Measurements from ENCODE around the gene KLC1. TPM values are rescaled to one million over a fixed set of nuclear protein-coding genes. Genes with fewer than 3 reads are reported as not detected.

Gene KLC1
- total RNA-seq, 1 experiment from 2014 or later = 163 TPM

DNA sequence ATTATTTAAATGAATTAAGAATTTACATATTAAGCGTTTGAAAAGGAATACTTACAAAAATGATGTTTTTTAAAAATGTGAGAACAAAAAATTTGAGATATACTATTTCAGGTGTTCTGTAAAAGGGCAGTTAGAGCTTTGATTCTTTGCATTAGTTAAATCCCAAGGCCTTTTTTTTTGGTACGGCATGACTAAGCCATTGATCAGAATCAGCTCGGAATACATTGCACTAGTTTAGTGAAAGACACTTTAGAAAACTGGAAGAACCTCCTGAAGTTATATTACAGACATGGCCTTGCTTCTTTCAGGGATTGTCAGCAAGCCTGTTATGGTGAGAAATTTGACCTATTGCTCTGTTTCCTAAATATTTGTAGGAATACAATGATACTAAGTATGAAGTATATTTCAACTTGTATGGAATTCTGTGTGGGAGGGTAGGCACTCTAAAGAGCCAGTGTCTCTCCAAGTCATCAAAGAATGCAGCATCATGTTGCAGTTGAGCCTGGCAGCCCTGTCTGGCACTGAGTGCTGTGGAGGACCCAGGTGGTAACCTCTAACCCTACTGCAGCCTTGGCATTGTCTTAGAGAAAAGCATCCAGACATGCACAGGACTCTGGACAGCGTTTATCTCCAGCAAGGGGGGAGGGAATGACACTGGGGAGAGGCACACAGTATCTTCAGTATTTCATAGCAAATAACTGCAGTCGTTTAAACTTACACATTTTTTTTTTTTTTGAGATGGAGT is 1.5 kb downstream of the KLC1 start:
- H3K9me3 ChIP-seq (ENCODE audit: low read depth, low read length, poor library complexity, severe bottlenecking) = no peaks in the 10 kb centered on the region
- TF ChIP-seq EZH2 (IDR thresholded peaks at IDR 0.05; ENCODE audit: borderline replicate concordance, low read depth, low read length, poor library complexity, severe bottlenecking) = no peak
- TF ChIP-seq, protein P1, sequence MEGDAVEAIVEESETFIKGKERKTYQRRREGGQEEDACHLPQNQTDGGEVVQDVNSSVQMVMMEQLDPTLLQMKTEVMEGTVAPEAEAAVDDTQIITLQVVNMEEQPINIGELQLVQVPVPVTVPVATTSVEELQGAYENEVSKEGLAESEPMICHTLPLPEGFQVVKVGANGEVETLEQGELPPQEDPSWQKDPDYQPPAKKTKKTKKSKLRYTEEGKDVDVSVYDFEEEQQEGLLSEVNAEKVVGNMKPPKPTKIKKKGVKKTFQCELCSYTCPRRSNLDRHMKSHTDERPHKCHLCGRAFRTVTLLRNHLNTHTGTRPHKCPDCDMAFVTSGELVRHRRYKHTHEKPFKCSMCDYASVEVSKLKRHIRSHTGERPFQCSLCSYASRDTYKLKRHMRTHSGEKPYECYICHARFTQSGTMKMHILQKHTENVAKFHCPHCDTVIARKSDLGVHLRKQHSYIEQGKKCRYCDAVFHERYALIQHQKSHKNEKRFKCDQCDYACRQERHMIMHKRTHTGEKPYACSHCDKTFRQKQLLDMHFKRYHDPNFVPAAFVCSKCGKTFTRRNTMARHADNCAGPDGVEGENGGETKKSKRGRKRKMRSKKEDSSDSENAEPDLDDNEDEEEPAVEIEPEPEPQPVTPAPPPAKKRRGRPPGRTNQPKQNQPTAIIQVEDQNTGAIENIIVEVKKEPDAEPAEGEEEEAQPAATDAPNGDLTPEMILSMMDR (conservative IDR thresholded peaks at IDR 0.05; ENCODE audit: low read depth, low read length) = no peak
- peak overlapping the region; percentile 99 for H3K4me3 ChIP-seq (ENCODE audit: low read depth, low read length, poor library complexity, severe bottlenecking)
- peaks cover 14% of the 10 kb centered on the region for H3K4me1 ChIP-seq (ENCODE audit: insufficient read depth, low read length, poor library complexity, severe bottlenecking)
- no peak for DNase-seq (ENCODE audit: low spot score)
- intact Hi-C loops (cut with micrococcal nuclease; ENCODE audit: unreplicated experiment) = no loop called here
- H3K36me3 ChIP-seq (ENCODE audit: insufficient read depth, low read length, poor library complexity, severe bottlenecking) = no peaks in the 10 kb centered on the region
- peak overlapping the region; percentile 92 for H3K27ac ChIP-seq (ENCODE audit: low read depth, low read length, poor library complexity, severe bottlenecking)
- TSS peak; percentile 77 for BruUV-seq (replicated peaks)
- POLR2A ChIA-PET (ENCODE audit: low non-redundant PET) = no interaction called here
- H3K27me3 ChIP-seq (replicated peaks; ENCODE audit: insufficient read depth, low read depth, low read length, poor library complexity) = no peaks in the 10 kb centered on the region
- CTCF ChIA-PET = no interaction called here

DNA sequence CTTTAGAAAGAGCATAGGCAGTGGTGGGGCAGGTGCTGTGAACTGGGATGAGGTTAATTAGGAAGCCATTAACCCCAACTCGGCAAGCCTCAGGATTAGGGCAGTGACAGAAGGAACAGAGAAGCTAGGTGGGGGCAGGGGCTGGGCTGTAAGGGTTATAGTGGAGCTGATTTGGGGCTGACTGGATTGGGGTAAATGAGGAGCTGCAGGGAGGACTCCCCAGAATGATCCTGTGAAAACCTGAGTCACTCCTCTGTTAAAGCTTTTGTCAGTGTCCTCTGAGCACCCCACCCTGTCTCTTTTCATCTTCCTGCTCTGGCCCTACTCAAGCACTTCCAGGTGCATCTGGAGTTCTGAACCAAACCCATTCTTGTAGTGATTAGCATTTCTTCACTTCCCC is 4.4 kb downstream of the KLC1 start:
- no TSS peak for BruUV-seq (replicated peaks)
- no peak for TF ChIP-seq EZH2 (IDR thresholded peaks at IDR 0.05; ENCODE audit: borderline replicate concordance, low read depth, low read length, poor library complexity, severe bottlenecking)
- TF ChIP-seq, protein P1 (conservative IDR thresholded peaks at IDR 0.05; ENCODE audit: low read depth, low read length) = no peak
- intact Hi-C loops (cut with micrococcal nuclease; ENCODE audit: unreplicated experiment) = no loop called here
- ChIA-PET POLR2A (ENCODE audit: low non-redundant PET) (no interaction called here), CTCF (interaction anchor here (0.5 kb wide), 1 partner anchor 608 kb away, joined by 3 read pairs; no protein-coding TSS in a partner anchor)
- H3K27me3 ChIP-seq (replicated peaks; ENCODE audit: insufficient read depth, low read depth, low read length, poor library complexity) = no peaks in the 10 kb centered on the region
- no peak overlapping the region for H3K27ac ChIP-seq (ENCODE audit: low read depth, low read length, poor library complexity, severe bottlenecking)
- no peaks in the 10 kb centered on the region for H3K9me3 ChIP-seq (ENCODE audit: low read depth, low read length, poor library complexity, severe bottlenecking)
- peaks cover 7% of the 10 kb centered on the region for H3K4me1 ChIP-seq (ENCODE audit: insufficient read depth, low read length, poor library complexity, severe bottlenecking)
- H3K36me3 ChIP-seq (ENCODE audit: insufficient read depth, low read length, poor library complexity, severe bottlenecking) = peaks cover 4% of the 10 kb centered on the region
- H3K4me3 ChIP-seq (ENCODE audit: low read depth, low read length, poor library complexity, severe bottlenecking) = no peak overlapping the region
- DNase-seq (ENCODE audit: low spot score) = no peak

DNA sequence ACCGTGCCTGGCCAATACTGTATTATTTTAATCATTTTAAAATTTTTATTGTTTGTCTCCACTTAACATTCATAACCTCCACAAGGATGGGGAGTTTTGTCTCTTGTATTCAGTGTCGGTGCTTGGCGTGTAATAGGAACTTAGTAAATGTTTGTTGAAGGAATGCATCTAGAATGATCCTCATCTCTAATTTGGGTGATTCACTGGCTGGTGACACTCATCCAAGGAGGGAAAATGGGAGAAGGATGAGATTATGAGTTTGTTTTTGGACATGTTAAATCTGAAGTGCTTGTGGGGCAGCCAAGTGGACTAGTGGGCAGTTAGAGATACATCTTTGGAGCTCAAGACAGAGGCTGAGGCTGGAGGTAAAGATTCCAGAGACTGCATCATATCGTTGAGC is 5.1 kb downstream of the KLC1 start:
- Histone ChIP-seq H3K27ac (ENCODE audit: low read depth, low read length, poor library complexity, severe bottlenecking) (no peak overlapping the region), H3K9me3 (ENCODE audit: low read depth, low read length, poor library complexity, severe bottlenecking) (no peaks in the 10 kb centered on the region), H3K4me3 (ENCODE audit: low read depth, low read length, poor library complexity, severe bottlenecking) (no peak overlapping the region), H3K4me1 (ENCODE audit: insufficient read depth, low read length, poor library complexity, severe bottlenecking) (peaks cover 5% of the 10 kb centered on the region), H3K36me3 (ENCODE audit: insufficient read depth, low read length, poor library complexity, severe bottlenecking) (peaks cover 4% of the 10 kb centered on the region), H3K27me3 (replicated peaks; ENCODE audit: insufficient read depth, low read depth, low read length, poor library complexity) (no peaks in the 10 kb centered on the region)
- TF ChIP-seq, protein P1 (conservative IDR thresholded peaks at IDR 0.05; ENCODE audit: low read depth, low read length) = no peak
- no peak for TF ChIP-seq EZH2 (IDR thresholded peaks at IDR 0.05; ENCODE audit: borderline replicate concordance, low read depth, low read length, poor library complexity, severe bottlenecking)
- intact Hi-C loops (cut with micrococcal nuclease; ENCODE audit: unreplicated experiment) = no loop called here
- POLR2A ChIA-PET (ENCODE audit: low non-redundant PET) = no interaction called here
- no TSS peak for BruUV-seq (replicated peaks)
- CTCF ChIA-PET = no interaction called here
- no peak for DNase-seq (ENCODE audit: low spot score)
